DOHH2 (cell line): ENCODE measurements around the gene SMIM17.

Experiments
- EZH2phosphoT487 ChIP-seq: fragments of 200-600 bp; sonication (generic); IDR thresholded peaks from 2 replicates; pipeline ENCODE4 v1.6.1; 2017; ENCODE audit warnings: borderline replicate concordance, mild to moderate bottlenecking, antibody characterized with exemption, low read length, moderate library complexity, mixed read lengths
- TF ChIP-seq, protein P1 (sequence below): fragments of 200-600 bp; sonication (generic); IDR thresholded peaks from one replicate; pipeline ENCODE4 v1.5.1; 2014; ENCODE audit warnings: antibody characterized with exemption, mild to moderate bottlenecking, low read depth, low read length; ENCODE audit not compliant: poor library complexity, severe bottlenecking

GRCh38 chr19:56699552-56699951 is 56.6 kb downstream of the SMIM17 start:
- TF ChIP-seq, protein P1, sequence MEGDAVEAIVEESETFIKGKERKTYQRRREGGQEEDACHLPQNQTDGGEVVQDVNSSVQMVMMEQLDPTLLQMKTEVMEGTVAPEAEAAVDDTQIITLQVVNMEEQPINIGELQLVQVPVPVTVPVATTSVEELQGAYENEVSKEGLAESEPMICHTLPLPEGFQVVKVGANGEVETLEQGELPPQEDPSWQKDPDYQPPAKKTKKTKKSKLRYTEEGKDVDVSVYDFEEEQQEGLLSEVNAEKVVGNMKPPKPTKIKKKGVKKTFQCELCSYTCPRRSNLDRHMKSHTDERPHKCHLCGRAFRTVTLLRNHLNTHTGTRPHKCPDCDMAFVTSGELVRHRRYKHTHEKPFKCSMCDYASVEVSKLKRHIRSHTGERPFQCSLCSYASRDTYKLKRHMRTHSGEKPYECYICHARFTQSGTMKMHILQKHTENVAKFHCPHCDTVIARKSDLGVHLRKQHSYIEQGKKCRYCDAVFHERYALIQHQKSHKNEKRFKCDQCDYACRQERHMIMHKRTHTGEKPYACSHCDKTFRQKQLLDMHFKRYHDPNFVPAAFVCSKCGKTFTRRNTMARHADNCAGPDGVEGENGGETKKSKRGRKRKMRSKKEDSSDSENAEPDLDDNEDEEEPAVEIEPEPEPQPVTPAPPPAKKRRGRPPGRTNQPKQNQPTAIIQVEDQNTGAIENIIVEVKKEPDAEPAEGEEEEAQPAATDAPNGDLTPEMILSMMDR = no peak
- no peak for TF ChIP-seq EZH2phosphoT487
